Brain microvascular endothelial cell (primary cell): Measurements from ENCODE around the gene AHI1.

Source experiments
- DNase-seq: peaks from one replicate; pipeline ENCODE4 v3.0.0-alpha.2; 2020
- H3K27ac ChIP-seq: fragments of 250-450 bp; sonication (Bioruptor Pico); 2 replicates; pipeline ENCODE4 v1.5.1; 2020; ENCODE audit warnings: mild to moderate bottlenecking, moderate library complexity
- H3K27me3 ChIP-seq: fragments of 250-450 bp; sonication (Bioruptor Pico); replicated peaks from 2 replicates; pipeline ENCODE4 v1.5.1; 2020; ENCODE audit warnings: mild to moderate bottlenecking
- H3K36me3 ChIP-seq: fragments of 250-450 bp; sonication (Bioruptor Pico); replicated peaks from 2 replicates; pipeline ENCODE4 v1.5.1; 2020; ENCODE audit warnings: mild to moderate bottlenecking
- H3K4me3 ChIP-seq: 2 replicates; pipeline ENCODE4 v1.5.1; 2011; ENCODE audit warnings: low read depth, mild to moderate bottlenecking, control low read depth, low read length, moderate library complexity
- CTCF ChIP-seq: IDR thresholded peaks from 2 replicates; pipeline ENCODE4 v1.5.1; 2011; ENCODE audit warnings: low read depth, mild to moderate bottlenecking, moderate library complexity, low read length, control low read depth, inconsistent platforms; ENCODE audit errors: missing control alignments
- in situ Hi-C: cut with HindIII; loops from 2 replicates; pipeline ENCODE4 v1.10.0; 2017; ENCODE audit warnings: low sequenced_read_pairs, low pct_ligation_motif_present

Gene AHI1

GRCh38 chr6:135311446-135312200 lies 185.9 kb downstream of the AHI1 start:
- no peaks in the 10 kb centered on the region for H3K27me3 ChIP-seq
- no peak for TF ChIP-seq CTCF
- no peak overlapping the region for H3K4me3 ChIP-seq
- peaks cover 2% of the 10 kb centered on the region for H3K36me3 ChIP-seq
- no peak for DNase-seq
- H3K27ac ChIP-seq = no peak overlapping the region
- in situ Hi-C loops = no loop called here

- no peaks in the 10 kb centered on the region for H3K27me3 ChIP-seq
- no peak for DNase-seq
Observed at GRCh38 chr6:135310291-135310690, 187.2 kb downstream of the AHI1 start.

GRCh38 chr6:135306740-135307420 lies 190.7 kb downstream of the AHI1 start:
- DNase-seq = no peak
- TF ChIP-seq CTCF = no peak
- Histone ChIP-seq H3K36me3 (peaks cover 8% of the 10 kb centered on the region), H3K27me3 (no peaks in the 10 kb centered on the region), H3K4me3 (no peak overlapping the region), H3K27ac (no peak overlapping the region)
- in situ Hi-C loops = no loop called here

More at GRCh38 chr6:135310291-135310690, 187.2 kb downstream of the AHI1 start:
- no peak overlapping the region for H3K4me3 ChIP-seq
- H3K36me3 ChIP-seq = peaks cover 2% of the 10 kb centered on the region
- no peak overlapping the region for H3K27ac ChIP-seq
- no peak for TF ChIP-seq CTCF
- in situ Hi-C loops = no loop called here

GRCh38 chr6:135306166-135306565 lies 191.4 kb downstream of the AHI1 start:
- no peak overlapping the region for H3K27ac ChIP-seq
- H3K36me3 ChIP-seq = peaks cover 8% of the 10 kb centered on the region
- H3K27me3 ChIP-seq = no peaks in the 10 kb centered on the region
- DNase-seq = no peak
- TF ChIP-seq CTCF = no peak
- in situ Hi-C loops = no loop called here
- no peak overlapping the region for H3K4me3 ChIP-seq

- Histone ChIP-seq H3K36me3 (peaks cover 8% of the 10 kb centered on the region), H3K27ac (no peak overlapping the region), H3K4me3 (no peak overlapping the region), H3K27me3 (no peaks in the 10 kb centered on the region)
- no peak for DNase-seq
- no peak for TF ChIP-seq CTCF
- in situ Hi-C loops = no loop called here
Observed at GRCh38 chr6:135305684-135306083, 191.9 kb downstream of the AHI1 start.

GRCh38 chr6:135304883-135305282 lies 192.7 kb downstream of the AHI1 start:
- in situ Hi-C loops = no loop called here
- Histone ChIP-seq H3K27me3 (no peaks in the 10 kb centered on the region), H3K4me3 (no peak overlapping the region), H3K36me3 (peaks cover 8% of the 10 kb centered on the region), H3K27ac (no peak overlapping the region)
- DNase-seq = no peak
- TF ChIP-seq CTCF = no peak
